OCI-LY3 (cell line): Measurements from ENCODE around the gene EXOC4.

Experiments
- EZH2phosphoT487 ChIP-seq: fragments of 200-600 bp; shearing (Covaris generic); IDR thresholded peaks from 2 replicates; pipeline ENCODE4 v1.6.1; 2018; ENCODE audit warnings: antibody characterized with exemption, mixed run types, low read depth
- TF ChIP-seq, protein P1 (sequence below): fragments of 200-600, 300-600 bp; sonication (generic); IDR thresholded peaks from 2 replicates; pipeline ENCODE4 v1.5.1; 2014; ENCODE audit warnings: antibody characterized with exemption, low read length, low read depth

GRCh38 chr7:133733401-133733800, 480.5 kb downstream of the EXOC4 start:
- TF ChIP-seq, protein P1, sequence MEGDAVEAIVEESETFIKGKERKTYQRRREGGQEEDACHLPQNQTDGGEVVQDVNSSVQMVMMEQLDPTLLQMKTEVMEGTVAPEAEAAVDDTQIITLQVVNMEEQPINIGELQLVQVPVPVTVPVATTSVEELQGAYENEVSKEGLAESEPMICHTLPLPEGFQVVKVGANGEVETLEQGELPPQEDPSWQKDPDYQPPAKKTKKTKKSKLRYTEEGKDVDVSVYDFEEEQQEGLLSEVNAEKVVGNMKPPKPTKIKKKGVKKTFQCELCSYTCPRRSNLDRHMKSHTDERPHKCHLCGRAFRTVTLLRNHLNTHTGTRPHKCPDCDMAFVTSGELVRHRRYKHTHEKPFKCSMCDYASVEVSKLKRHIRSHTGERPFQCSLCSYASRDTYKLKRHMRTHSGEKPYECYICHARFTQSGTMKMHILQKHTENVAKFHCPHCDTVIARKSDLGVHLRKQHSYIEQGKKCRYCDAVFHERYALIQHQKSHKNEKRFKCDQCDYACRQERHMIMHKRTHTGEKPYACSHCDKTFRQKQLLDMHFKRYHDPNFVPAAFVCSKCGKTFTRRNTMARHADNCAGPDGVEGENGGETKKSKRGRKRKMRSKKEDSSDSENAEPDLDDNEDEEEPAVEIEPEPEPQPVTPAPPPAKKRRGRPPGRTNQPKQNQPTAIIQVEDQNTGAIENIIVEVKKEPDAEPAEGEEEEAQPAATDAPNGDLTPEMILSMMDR, result no peak; the same call in 1 of the 2 replicates
- TF ChIP-seq EZH2phosphoT487, result no peak
